Hematopoietic multipotent progenitor cell (in vitro differentiated cells): ENCODE results near the gene ADAM33. TPM values are rescaled to one million over a fixed set of nuclear protein-coding genes. Genes with fewer than 3 reads are reported as not detected.

Experiments
- DNase-seq, 3 donors: peaks; one replicate each; pipeline ENCODE4 v3.0.0-alpha.2; 2011 to 2015; ENCODE audit warnings: low read depth in 2 of 3, low spot score in 2 of 3
- total RNA-seq: library from RNA; depleted of rRNA; stranded (reverse); fragments of >200 nt; gene quantifications from one replicate; pipeline ENCODE4 v1.2.3, GENCODE V29; 2012

ADAM33 gene
- total RNA-seq, 1 donor: not detected

DNA sequence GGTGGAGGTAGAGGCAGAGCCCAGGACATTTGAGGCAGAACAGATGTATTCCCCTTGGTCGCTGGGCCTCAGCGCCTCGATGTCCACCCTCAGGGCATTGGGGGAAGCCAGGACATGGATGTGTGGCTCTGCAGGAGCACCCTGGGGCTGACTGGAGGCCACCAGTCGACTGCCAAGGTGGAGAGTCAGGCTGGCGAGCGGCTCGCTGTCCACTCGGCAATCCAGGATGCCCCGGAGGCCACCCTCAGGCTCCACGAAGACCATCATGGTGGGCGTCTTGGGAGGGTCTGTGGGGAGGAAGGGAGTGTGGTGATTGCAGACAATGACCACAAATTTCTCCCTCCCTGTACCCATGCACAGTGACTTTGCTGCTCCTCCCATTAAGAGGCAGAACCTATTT lies 8.2 kb upstream of the ADAM33 start:
- DNase-seq: no peak

DNA sequence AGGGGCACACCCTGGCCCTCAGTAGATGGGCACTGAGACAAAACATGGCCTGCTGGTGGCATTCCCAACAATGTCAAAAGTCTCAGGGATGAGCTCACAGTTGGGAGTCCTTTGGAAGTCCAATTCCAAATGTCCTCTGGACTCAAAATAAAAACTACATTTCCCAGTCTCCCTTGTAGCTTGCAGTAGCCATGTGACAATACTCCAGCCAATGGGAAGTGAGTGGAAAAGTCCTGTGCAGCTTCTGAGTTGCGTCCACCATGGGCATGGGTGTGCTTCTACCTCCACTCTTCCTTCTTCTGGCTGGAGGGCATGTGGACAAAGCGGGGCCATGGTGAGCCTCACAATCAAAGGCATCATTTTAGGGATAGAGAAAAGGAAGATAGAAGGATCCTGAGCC lies 5.8 kb upstream of the ADAM33 start:
- DNase-seq: no peak

DNA sequence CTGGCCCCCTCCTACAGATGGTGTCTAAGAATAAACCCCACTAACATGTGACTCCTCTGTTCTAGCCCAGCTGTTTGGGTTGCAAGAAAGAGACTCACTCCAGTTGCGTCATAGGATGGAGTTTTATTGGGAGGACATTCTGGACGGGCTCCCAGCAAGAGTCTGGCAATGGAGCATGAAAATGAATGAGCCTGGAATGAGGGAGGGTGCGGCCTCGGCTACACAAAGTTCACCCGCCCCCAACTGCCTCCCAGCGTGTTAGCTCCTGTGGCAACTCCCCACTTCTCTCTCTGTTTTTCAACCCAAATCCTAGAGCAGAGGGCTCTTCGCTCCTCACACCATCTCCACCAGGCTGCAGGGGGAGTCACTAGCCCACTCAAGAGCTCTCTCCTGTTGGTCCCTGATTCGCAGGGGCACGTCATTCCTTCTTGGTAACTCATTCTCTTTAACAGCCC lies 5.1 kb upstream of the ADAM33 start:
- no peak for DNase-seq

DNA sequence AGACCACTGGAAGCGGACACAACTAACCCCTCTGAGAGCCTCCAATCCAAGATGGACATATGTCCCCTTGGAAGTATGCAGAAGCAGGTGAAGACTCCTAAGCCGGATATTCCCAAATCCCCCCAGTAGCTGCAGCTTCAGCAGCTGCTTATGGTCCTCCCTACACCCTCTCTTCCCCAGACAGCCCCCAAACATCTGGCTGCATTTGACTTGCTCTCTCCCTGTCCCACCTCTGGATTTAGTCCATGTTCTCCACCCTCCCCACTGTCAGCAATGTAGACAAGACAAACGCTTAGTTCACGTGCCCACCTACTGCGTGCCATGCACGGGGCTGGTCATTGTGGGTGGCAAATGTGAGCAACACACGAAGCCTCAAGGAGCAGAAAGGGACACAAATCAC lies 4.6 kb upstream of the ADAM33 start:
- DNase-seq: no peak

DNA sequence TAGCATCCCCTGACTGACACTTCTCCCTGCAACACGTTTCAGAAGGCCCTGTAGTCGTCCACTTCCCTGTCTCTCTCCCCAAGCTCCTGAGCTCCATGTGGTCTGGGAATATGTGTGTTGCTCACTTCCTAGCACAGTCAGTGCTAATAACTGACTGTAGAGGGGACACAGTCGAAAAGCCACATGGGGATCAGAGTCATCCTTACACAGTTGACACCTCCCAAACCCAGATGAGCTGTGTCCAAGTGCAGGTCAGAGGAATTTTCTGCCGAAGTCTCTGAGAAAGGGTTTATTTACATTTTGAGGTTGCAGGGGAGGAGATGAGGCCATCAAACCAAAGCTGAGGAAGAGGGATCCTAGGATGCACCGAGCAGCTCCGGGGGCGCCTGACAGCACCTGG lies 3.5 kb upstream of the ADAM33 start:
- no peak for DNase-seq

DNA sequence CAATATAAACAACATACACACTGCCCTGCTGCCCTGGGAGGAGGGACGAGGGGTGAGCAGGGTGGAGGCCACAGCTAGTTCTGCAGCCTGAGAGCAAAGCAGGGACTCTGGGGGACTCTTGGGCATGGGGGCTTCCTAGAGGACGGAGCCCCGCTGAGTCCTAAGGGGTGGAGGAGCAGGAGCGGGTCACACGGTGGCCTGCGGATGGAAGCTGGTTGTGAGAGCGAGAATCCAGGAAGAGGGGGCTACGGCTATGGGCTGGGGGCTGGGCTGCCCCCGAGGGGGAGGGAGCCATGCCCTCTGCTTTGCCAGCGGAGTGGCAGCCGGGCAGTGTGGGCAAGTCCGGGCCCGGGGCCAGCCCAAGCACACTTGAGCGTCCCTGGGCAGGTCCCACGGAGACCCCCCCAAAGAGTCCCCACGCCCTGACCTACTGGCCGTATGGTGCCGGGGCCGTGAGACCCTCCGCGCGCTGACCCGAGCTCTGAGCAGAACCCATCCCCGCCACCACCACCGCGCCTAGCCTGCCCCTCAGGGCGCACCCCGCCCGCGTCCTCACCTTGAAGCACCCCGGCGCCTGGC lies 369 bp downstream of the ADAM33 start:
- DNase-seq: no peak

DNA sequence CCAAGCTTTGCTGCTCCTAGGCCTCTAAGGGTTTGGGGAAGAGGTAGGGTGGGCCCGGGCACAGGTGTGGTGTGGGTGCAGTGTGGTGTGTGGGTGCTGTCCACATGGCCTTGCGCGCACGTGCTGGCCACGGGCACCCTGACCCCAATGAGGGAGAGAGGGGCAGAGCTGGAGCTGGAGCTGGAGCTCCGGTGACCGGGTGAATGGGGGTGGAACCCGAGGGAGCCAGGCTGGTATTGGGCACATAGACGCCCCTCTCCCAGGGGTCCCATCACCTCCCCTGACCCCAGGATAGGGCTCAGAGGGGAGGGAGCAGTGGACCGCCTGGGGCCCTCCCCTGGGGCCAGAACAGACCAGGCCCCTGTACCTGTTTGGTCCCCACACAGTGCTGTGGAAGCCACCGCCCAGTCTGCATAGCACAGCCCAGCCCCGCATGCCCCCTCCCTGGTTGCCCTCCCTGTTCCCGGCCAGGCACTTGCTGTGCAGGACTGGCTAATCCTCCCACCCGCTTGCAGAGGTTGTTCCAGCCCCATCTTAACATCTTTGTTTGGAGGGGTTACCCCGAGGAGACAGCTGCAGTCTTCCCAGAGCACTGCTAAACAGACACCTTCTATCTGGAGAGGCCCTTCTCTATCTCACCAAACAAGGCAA lies 984 bp downstream of the ADAM33 start:
- no peak for DNase-seq

DNA sequence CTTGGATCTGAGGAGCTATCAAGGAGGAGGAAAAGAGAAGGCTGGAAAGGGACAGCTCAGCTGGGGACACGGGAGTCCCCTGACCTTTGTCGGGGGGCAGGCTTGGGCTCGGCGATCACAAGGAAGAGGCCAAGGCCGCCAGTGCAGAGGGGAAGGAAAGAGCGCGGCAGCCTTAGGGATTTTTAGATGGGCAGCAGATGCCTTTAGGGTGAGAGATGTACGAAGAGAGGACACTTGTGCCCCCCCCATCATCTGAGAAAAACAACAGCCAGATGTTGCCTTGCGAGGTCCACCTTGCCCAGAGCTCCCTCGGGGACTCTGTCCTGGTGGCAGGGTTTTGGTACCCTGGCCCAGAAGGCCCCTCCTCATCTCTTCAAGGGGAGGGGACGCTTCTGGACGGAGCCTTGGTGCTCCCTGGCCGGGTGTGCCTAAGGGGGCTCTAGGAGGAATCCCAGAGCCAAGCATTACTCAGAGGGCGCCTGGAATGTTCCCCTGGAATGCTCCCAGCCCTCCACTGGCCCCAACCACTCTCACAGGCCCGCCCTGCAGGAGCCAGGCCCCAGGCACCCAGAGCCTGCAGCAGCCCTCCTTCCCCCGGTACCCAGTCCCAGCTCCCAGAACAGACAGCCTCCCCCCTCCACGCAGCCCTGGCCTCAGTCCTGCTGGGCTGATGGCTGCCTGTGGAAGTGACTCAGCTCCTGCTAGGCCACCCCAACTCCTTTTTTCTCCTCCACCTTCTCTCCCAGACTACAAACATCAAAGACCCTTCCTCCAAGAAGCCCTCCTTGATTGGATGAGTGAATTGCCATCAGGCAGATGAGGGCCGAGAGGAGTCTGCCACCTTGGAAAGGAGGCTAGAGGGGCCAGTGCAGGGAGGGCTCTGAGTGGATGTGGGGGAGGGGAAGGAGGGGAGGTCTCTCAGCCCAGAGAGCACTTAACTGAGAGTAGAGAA lies 1.8 kb downstream of the ADAM33 start:
- DNase-seq: no peak

DNA sequence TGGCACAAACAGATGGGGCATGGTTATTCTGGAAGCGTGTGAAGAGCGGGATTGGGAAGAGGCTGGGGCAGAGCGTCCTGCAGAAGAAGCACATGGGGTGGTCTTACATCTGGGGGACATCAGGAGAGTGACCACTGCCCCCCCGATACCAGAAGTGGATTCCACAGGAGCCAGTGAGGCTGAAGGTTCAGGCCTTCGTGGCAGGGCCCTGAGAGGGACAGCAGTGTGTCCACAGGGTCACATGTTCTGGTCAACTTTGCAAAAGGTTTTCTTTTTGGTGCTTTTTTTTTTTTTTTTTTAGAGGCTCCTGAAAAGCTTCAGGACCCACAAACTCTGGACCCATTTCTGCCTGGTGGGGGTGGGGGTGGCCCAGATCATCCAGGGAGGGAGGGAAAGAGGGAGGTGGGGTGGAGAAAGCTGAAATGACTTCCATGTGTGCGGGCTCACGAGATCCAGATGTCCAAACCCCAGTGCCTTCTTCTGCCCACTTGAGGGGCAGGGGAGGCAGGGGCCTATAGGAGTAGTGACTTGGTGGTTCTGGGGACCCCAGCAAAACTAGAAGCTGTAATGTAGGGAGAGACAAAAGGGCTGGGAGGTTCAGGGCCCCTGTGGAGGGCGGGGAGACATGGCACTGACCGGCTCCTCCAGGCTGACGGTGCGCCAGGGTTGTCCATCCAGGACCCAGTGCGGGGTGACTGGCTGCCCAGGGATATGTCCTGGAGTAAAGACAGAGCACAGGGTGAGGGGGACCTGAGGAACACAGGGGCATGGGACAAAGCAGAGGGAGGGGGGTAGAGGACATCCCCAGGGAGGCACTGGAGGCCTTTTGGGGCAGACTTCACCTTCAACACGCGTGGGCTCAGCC lies 2.7 kb downstream of the ADAM33 start:
- DNase-seq: no peak

DNA sequence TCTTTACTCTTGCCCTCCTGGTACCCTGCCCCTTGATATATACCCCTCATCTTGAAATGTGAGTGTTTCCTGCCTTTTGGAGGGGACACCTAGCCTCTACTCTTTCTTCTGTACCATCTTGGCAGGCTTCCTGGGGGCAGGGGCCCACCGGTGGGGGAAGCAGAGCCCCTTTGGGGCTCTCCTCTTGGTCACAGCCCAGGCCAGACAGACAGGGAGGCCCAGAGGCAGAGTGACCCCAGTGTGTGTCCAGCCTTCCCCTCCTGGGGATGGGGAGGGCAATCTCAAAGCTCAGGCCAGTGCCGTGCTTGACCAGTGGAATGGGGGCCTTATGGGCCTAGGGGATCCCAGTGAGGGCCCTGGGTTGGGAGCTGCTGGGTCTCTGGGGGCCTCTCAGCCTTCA lies 3.6 kb downstream of the ADAM33 start:
- DNase-seq: no peak

DNA sequence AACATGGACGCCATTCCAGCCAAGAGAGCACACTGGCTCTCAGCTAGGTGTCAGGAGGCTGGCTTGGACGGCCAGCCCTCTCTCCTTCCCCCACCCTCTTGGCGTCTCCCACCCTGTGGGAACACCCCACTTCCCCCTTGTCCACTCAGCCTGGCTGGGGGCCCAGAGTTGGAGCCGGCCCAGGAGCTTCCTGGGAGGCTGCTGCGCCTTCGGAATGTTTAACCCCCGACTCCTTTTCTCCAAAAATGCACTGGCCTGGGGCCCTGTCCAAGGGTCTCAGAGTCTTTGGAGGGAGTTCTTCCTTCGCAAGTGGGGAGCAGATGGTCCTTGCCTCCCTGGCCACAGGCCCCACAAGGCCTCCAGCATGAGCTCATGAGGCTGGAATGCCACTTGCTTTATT lies 4.1 kb downstream of the ADAM33 start:
- no peak for DNase-seq

DNA sequence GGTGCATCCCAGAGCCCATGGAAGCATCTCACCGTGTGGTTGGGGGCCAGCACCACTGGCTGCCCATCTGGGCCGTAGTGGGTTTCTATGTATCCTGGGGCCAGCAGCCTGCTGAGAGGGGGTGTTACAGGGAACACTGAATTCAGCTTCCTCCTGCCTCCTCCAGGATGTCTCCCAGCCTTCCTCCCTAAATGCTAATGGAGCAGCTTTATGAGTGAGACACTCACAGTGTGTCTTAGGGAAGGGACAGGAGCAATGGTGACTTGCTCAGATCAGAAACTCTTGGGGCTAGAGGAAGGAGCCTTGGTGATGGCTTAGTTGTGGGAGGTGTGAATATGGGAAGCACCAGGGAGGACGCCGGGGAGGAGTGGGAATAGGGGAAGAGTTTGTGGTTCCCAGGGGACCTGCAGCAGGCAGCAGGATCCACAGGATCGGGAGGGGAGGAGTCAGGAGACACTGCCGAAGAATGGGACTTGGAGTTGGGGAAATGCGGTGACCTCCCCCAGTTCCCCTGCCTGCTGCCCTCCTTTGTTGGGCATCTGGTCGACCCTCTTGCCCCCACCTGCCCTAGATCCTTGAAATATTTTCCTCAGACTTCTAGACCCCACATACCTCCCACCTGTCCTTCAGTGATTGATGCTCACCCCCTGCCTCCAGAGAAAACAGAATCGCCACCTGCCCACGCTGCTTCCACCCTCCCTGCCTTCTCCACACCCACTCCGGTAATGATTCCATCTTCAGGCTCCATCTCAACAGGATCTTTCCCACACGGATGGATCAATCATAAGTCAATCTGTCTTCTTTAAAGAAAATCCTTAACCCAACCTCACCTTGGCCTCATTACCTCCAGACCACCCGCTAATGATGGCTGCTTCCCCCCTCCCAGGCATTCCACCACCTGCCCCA lies 6.6 kb downstream of the ADAM33 start:
- no peak for DNase-seq

DNA sequence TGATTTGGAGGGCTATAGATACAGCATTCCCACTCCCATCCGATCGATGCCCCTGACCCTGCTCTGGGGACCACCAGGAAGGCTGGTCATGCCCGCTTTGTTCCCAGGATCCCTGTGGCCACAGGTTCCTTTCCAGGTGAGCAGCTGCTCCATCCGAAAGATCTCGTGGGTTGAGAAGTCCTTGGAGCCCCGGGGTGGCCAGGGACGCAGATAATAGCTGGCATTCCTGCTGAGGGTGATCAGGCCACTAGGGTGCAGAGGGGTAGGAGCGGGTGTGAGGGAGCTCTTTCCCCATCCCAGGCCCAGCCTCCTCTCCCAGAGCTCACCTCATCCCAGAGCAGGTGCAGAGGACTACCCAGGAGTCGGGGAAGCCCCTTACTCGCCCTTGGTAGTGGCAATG lies 7.4 kb downstream of the ADAM33 start:
- DNase-seq: no peak

DNA sequence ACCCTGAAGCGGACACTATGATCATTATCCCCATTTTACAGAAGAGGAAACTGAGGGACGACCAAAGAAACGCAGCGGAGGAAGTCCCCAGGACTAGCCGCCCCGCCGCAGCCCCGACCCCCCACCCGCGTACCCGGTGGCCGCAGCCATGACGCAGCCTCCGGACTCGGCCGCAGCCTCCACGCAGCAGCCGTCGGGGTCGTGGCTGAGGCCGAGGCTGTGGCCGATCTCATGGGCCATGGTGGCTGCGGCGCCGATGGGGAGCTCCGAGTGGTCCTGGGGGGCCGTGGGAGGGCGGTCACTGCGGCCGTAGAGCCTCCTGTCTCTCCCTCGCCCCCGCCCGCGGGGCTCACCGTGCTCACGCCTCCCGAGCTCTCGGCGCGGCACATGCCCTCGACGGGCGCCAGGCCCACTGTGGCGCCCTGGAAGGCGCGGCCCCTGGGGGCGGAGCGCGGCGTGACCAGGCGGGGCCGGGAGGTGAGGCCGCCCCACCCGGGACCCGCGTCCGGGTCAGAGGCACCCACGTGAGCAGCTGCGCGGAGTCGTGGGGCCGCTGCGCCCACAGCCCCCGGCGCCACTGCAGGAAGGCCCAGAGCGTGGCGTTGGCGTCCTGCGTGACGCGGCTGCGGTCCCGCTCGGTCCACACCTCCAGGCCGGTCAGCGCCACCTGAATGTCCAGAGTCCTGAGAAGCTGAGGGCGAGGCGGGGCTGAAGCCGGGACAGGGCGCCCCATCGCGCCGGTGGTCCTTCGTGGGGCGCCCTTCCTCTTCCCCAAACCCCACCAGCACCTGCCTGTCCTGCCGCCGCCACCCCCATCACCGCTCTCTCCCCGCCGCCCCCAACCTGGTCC lies 8.4 kb downstream of the ADAM33 start:
- DNase-seq: no peak

DNA sequence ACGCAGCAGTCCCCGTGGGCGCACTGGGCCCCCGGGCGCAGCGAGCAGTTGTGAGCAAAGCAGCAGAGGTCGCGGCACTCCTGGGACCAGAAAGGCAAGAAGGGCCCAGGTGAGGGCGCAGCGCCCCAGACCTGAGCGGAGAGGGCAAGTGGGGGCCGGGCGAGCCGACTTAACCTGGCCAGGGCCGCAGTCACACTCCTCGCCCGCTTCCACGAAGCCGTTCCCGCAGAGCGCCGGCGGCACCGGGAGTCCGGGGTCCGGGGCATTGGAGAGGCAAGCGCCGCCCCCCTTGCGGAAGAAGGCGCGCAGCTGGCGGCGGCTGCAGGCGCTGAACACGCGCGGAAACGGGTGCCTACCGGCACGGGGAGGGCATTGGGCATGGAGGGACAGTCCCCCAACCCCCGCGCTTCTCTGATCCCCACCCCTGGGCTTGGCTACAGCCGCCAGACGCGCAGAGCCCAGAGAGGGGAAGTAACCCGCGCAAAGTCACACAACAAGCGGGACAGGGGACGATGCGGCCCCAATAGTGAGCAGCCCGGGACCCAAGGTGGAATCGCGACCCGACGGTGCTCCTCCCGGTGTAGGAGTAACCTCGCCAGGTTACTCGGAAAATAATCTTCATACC lies 9.2 kb downstream of the ADAM33 start:
- peak in 1 of 3 donors; percentile 40 for DNase-seq

DNA sequence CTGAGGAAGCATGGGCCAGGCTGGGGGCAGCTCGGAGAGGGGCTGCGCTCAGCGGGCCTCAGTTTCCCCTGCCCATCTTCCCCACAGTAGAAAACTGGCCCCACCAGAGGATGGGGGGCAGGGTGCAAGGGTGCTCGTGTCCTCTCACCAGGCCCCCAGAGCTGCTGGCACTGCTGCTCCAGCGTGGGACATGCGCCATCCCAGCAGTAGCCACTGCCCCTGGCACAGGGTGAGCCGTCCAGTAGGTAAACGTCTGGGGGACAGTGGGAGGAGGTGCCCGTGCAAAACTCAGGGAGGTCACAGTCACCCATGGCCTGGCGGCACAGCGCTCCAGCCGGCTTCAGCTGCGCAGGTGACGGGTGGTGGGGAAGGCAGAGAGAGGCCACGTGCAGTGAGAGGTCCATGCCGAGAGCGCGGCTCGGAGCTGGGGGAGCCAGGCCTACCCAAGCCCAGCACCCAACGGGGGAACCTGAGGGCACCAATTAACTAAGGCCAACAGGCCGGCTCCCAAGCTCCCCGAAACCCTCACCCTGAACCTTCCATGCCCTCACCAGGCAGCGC lies 9.7 kb downstream of the ADAM33 start:
- no peak for DNase-seq

DNA sequence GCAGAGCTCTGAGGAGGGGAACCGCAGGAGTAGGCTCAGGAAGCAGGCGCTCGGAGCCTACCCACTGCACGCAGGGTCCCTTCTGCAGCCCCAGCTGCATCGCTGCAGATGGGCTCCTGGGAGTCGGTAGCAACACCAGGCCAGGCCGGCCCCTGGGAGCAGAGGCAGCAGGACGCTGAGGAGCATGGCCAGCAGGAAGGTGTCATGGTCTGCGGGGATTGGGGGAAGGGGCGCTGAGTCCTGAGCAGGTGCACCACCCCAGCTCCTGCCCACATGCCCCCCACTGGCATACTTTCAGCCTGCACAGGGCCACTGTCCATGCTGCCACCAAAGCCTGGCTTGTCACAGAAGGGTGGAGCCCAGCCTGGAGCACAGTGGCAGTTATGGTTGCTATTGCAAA lies 10.9 kb downstream of the ADAM33 start:
- DNase-seq: no peak

DNA sequence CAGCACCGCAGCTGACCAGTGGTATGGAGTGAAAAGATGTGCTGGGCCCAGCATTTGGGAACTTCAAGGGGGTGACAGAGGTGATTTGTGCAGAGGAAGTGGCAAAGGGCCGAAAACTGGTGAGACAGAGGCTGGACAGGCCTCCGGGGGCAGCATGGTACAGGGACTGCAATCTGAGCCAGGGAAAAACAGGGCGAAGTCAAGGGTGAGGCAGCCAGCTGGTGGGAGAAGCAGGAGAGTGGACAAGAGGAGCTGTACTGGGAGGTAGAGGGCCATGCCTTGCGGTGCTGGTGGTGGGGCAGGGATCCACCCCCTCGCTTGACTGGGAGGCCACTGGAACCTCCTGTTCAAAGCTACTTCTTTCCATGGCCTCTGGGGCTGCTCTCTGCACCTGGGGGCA lies 11.3 kb downstream of the ADAM33 start:
- DNase-seq: no peak
